ENCODE results near the gene RAB10.
"Not testable (repeated sequence)": the region's sequence is repeated elsewhere in the genome, so short reads cannot be mapped to it uniquely, and the experiment has no call there.

Gene RAB10

DNA sequence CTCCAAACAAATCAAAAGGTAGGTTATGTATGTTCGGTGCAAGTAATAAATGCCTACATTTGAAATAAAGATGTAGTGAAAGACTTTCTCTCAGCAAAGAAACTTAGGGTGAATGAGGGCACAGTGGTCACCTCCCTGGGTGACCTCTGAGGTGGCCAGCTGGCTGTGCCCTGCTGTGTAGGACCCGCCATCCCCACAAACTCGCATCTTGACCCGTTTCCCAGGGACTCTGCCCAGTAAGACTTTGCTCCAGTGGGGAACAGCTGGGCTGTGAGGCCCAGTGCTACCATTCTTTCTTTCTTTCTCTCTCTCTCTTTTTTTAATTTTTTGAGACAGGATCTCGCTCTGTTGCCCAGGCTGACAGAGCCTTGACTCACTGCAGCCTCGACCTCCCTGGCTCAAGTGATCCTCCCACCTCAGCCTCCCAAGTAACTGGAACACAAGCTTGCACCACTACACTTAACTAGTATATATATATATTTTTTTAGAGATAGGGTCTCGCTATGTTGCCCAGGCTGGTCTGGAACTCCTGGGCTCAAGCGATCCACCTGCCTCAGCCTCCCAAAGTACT lies 130.8 kb downstream of the RAB10 start:
- no peak for DNase-seq

DNA sequence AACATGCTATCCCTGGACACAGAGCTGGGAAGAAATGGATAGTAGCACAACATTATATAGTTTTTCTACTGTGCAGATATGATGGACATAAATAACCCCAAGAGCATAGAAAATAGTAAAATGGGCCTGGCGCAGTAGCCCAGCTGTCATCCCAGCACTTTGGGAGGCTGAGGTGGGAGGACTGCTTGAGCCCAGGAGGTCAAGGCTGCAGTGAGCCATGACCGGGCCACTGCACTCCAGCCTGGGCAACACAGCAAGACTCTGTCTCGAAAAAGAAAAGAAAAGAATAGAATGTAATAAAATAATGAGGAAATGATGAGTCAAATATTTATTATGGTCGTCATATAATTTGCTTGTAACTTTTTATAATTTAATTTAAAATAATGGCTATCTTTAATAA lies 131.5 kb downstream of the RAB10 start:
- no peak for DNase-seq

DNA sequence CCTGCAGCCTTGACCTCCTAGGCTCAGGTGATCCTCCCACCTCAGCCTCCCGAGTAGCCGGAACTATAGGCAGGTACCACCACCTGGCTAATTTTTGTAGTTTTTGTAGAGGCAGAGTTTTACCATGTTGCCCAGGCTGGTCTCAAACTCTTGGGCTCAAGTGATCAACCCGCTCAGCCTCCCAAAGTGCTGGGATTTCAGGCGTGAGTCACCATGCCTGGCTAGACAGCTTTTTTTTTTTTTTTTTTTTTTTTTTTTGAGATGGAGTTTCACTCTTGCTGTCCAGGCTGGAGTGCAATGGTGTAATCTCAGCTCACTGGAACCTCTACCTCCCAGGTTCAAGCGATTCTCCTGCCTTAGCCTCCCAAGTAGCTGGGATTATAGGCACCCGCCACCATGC lies 132.7 kb downstream of the RAB10 start:
- DNase-seq, result not testable (repeated sequence)

DNA sequence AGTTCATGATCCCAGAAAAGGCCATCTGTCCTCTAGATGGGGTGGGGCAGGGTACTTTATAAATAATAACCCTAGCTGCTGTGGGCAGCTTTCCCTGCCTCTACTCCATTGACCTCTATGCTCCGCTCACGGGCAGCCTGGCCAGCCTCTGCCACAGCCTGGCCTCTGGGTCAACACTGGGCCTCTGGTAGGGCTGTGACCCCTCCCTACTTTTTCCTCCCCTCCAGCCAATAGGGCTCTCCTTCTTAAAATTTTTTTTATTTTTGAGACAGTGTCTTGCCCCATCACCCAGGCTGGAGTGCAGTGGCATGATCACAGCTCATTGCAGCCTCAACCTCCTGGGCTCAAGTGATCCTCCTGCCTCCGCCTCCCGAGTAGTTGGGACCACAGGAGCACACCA lies 134.9 kb downstream of the RAB10 start:
- DNase-seq, result no peak

DNA sequence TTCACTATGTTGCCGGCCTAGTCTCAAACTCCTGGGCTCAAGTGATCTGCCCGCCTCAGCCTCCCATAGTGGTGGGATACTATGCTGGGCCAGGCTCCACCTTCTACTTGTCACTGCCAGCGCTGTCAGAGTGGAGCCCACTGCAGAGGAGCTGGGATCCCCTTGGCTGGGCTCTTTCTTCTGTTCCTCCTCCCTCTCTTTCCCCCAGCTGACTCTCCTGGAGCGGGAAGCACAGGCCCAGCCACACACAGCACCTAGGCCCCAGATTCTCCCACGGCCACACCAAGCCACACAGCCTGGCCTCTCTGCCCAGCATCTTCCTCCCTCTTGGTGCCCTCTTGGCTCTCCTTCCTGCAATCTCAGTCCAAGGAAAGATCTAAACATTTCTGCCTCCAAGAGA lies 135.3 kb downstream of the RAB10 start:
- no peak for DNase-seq

DNA sequence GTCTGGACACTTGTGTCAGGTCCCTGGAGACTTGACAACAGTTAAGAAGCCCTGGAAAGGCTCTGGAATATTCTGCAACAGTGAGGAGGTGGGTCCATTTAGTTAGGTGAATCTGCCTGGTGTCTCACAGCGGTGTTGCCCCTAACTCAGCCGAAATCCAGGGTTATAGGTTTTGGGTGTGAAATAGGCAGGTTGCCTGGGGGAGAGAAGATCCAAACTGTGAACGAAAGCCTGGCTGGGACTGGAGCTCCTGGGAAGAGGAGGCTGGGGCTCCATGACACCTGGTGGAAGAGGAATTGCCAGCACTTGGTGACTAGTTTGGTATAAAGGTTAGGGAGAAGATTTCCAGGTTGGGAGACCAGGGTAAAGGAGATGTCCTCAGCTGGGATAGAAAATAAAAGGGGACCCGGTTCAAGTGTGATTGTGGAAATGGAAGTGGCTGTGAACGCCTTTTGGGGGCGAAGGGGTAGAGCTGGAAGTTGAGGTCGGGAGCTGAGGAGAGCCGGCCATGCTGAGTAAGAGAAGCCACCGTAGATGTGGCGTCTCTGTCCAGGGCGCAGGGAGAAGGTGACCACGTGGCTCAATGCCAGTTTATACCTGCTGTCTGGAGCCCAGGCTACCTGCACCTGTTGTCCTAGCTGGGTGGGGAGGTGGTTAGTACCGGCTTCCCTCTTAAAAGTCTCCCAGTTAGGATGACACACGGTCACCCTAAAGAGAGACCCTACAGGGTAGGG lies 136.0 kb downstream of the RAB10 start:
- DNase-seq, result no peak

DNA sequence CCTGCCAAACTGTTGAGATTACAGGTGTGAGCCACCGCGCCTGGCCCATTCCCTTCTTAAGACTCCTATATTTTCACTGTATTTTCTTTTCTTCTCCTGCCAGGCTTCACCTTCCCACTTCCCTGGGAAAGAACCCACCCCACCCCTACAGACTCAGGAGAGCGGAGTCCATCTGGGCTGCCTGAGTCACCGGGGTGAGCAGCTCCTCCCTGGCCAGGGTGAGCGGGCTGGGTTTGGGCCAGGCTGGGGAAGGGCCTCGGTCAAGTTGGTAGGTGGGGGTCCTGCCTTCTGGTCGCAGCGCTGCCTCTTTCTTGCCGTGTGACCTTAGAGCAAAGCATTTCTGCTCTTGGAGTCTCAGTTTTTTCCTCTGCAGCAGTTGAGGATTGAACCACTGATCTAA lies 136.9 kb downstream of the RAB10 start:
- no peak for DNase-seq

DNA sequence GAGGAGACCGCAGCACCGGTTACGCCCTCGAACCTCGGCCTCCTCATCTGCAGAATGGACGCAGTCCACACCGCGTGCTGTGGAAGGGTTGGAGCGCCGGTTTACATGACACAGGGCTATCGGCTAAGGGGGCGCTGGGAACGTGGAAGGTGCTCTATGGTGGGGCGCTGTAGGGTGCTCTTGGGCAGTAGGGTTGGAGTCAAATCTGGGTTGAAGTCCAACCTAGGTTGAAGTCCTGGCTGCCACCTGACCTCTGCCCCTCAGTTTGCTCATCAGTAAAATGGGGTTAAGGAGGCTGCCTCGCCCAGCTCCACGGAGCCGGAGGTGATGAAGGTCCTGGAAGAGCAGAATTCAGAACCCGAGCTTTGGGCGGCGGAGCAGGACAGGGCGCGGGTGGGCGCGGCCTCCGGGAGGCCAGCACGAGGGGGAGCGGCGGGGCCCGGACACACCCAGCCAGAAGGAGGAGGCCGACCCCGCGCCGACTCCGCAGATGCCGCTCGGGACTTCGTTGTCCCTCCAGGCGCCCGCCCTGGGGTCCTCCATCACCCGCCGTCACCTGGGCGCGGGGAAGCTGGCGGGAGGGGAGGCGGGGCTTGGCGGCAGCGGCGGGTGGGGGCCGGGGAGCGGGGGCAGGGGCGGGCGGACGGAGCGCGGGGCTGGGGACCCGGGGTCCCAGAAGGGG lies 138.4 kb downstream of the RAB10 start:
- DNase-seq, result no peak

DNA sequence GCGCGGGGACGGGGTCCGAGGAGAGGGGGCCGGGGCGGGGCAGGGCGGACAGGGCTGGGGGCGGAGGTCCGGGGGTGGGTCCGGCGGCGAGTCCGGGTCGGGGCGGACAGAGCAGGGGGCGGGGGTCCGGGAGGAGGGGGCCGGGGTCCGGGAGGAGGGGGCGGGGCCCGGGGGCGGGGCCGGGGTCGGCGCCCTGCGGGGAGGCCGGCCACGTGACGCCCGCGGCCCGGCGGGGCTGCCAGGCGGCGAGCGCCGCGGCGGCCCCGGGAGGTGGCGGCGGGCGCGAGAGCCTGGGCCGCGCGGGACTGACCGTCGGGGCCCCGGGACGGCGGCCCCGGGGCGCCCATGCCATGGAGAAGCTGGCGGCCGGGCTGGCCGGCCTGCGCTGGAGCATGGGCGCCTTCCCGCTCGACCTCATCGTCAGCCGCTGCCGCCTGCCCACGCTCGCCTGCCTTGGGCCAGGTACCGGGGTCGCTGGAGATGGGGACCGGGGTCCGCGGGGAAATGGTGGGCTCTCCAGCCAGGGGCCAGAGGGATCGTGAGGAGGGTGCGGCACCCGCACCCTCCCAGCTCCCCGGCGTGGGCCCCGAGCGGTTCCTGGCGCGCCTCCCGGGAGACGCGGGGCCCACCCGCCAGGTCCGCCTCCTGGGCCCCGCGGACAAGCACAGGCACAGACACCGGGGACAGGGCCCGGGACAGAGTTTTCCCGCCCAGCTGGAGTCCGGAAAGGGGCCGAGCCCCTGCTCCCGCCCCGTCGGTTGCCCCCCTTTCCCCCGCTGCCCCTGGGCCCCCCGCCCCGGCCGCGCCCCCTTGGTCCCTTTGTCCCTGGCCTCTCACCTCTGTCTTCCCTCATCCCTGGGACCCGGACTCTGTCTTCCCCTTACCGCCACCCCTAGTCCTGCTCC lies 139.2 kb downstream of the RAB10 start, which contains the start of gene GAREM2:
GAREM2 (plus strand) TSS at position 218 of the 905 bp plus-strand sequence; CDS start at position 351, 133 bp downstream.
- no peak for DNase-seq

DNA sequence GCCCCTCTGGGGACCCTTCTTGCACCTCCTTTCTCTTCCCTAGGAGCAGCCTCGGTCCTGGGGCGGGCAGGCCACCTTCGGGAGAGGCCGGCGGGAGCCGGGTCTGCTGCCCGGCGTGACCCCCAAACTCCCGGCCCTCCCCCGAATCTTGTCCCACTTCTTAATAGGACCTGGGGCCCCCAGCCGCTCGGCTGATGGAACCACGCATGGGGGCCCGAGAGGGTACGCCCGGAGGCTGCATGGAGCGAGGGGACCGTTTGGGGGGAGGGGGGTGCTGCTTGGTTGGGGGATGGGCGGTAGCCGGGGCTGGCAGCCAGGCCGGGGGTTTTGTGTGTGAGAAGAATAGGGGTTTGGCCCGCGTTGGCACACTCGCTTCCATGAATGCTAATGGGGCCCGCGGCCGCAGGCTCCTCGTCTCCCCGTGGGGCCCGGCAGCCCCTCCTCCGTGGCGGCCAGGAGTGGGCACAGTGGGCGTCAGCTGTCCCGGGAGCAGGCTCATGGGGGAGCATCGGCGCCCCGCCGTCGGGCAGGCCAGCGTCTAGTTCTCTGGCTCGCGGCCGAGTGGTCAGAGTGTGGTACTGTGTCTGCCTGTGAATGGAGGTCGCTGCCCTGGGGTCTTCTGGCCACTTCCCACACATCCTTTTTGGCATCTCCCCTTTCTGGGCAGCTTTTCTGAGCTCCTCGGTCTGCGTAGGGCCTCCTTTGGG lies 140.0 kb downstream of the RAB10 start:
- no peak for DNase-seq

DNA sequence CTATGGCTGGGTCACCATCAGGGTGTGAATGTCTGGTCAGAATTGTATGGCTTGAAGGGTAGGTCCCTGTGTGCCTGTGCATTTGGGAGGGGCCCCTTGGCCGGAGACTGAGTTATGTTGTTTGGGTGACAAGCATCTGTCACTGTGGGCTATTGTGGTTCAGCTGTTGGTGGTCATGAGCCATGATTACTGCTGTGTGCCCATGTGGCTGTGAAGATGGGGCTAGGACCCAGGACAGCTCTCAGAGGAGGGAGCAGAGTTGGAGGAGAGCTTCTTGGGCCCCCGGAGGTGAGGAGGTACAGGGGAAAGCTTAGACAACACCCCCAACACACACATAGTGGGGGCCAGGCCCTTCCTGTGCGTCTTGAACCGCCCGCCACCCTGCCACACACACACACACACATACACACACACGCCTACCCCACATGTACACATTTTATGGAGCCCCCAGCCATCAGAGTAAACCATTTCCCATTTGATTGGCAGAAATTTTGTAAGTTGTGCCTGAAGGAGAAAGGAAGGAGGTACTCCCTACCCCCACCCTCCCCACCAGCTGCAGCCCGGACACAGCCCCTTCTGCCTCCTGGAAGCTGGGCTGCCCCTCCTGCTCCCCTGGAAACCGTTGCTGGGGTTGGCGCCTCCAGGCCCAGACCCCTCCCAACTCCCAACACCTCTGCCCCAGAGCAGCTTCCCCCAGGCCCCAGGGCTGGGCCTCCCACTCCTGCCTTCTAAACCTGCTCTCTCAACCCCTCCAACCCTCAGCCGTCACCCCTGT lies 141.0 kb downstream of the RAB10 start:
- DNase-seq, result no peak

DNA sequence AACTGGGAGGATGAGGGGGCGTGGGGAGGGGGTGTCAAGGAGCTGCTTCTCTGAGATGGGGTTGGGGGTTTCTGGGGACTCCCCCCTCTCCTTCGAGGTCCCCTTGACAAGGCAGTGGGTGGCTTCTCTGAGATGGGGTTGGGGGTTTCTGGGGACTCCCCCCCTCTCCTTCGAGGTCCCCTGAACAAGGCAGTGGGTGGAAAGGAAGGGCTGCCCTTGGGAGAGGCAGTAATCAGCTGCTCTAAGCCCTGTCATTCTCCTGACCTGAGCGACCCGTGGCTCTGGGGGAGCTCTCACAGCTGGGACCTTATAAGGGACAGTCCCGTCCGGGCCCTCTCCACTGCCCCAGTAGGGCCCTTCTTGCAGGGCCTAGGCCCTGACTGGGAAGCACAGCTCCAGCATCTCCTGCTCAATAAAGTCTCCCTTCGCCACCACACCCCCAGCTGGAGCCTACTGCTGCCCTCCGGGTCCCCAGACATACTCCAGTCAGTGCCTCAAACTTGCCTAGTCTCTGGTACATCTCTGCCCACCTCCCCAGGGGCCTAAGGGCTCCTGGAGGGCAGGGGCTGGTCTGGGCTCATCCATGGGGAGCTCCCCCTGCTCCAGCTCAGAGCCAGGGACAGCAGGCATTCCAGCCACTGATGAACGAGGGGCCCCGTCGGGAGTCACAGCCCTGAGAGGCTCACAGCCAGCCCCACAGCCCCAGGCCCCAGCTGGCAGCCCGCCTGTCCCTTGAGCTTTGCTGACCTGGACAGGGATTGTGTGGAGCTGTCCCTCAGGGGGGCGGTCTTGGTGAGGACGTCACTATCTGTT lies 141.8 kb downstream of the RAB10 start:
- no peak for DNase-seq

DNA sequence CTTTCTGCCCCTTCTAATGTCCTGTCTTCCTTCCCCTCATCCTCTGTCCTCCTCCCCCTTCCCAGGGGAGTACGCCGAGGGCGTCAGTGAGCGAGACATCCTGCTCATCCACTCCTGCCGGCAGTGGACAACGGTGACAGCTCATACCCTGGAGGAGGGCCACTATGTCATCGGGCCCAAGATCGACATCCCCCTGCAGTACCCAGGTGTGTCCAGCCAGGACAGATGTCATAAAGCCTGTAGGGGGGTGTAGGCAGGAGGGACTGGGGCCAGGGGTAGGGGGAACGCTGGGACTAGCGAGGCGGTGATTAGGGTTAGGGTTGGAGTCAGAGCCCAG lies 142.4 kb downstream of the RAB10 start:
- no peak for DNase-seq

DNA sequence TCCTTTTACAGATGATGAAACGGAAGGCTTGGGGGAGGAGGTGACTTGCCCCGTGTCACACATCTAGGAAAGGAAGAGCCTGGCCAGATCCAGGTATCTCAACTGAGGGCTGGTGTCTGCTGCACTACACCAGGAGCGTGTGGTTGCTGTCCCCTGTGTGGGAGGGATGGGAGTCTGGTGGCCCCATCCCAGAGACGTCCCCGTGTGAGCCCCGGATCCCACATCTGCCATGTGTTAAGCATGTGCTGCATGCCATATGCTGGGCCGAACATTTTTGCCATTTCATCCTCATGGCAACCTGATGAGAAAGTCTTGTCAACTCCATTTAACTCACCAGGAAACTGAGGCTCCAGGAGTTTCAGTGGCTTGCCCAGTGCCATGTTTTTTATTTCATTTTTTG lies 143.2 kb downstream of the RAB10 start:
- DNase-seq, result no peak

DNA sequence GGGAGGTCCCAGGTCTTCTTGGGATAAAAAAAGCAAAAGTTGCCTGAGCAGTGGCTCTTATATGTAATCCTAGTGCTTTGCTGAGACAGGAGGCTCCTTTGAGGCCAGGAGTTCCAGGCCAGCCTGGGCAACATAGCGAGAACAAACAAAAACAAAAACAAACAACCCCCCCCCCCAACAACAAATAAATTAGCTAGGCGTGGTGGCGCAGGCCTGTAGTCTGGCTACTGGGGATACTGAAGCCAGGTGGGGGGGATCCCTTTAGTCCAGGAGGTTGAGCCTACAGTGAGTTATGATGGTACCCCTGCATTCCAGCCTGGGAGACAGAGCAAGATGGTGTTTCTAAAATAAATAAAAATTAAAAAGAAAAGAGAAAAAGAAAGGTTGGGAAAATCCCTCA lies 144.4 kb downstream of the RAB10 start:
- no peak for DNase-seq

DNA sequence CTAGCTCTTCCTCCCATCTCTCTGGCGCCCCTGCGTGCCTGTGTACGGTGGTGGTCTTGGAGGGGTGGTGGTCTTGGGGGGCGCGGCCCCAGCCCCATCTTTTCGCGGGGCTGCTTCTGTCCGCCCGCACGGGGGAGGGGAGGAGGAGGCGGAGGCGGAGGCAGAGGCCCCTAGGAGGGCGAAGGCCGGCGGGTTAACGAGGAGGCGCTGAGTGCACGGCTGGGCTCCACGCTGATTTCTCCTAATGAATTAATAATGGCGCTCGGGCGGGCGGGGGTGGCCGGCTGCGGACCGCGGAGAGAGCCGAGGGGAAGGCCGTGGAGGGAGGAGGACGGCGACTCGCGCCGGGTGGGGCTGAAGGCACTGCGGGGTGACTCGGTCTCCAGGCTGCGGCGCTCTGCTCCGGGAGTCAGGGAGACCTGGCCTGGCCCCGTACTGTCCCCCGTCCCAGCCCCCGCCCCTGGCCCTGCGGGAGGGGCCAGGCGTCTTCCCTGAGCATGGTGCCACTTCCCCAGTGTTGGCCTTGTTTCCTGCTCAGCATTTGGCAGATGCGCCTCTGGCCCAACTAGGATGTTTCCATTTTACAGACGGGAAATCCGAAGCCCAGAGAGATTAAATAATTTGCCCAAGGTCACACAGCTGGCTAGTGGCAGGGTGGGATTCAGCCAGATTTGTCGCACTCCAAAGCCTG lies 145.0 kb downstream of the RAB10 start:
- DNase-seq, result no peak

DNA sequence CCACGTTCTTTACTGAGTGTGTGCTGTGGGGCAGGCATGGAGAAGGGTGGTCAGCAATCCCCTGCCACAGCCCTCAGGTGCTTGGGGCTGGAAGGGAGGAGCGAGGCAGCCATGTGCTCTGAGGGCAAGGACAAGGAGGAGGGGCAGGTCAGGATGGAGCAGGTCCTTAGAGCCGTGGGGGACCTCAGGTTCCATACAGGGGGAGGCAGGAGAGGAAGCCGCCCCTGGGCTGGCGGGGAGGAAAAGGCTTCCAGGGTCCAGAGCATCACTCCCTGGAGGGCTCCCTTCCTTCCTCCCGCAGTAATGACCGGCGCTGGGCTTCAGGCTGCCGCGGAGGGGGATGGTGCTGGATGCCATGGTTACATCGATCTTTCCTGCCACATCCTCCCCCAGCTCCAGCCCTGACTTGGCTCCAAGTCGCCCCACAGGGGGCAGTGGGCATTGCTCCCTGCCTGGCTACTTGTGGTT lies 145.6 kb downstream of the RAB10 start:
- no peak for DNase-seq

DNA sequence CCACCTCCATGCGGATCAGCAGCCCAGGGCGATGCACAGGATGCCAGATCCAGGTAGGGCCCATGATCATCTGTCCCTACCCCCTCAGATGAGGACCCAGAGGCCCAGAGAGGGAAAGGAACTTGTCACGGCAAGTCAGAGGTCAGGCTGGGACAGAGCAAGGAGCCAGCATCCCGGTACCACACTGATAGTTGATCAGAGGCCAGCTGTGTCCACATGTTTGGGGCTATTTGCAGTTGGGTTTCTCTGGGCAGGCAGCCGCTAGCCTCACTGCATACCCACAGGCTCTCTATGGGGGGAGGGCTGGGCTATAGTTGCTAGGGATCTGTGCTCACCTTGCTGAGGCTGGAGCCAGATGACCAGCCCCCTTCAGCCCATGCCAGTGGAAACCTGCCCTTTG lies 148.6 kb downstream of the RAB10 start:
- DNase-seq, result no peak

DNA sequence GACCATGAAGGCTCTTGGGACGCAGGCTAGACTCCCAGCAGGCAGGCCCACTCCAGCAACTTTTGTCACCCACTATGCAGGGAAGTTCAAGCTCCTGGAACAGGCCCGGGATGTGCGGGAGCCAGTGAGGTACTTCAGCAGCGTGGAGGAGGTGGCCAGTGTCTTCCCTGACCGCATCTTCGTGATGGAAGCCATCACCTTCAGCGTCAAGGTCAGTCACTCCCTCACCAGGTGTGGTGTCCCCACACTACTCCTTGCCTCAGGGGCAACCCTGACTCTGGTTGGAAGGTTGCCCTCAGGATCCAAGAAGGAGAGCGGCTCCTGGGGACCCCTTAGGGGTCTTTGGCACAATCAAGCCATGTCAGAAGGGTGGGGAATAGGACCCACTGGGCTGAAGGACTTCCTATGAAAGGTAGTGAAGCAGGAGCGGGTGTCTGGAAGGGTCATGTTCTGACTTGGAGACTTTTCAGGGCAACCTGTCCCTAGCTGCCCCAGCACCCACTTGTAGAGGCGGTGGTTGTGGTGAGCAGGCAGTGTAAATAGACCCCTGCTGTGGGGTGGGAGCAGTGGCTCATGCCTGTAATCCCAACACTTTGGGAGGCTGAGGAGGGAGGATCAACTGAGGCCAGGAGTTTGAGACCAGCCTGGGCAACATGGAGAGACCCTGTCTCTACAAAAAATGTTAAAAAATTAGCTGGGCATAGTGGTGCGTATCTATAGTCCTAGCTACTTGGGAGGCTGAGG lies 149.2 kb downstream of the RAB10 start:
- DNase-seq, result no peak
